Ishikawa (cell line): ENCODE results near the gene NFX1.

ENCODE experiments used
- CEBPB ChIP-seq: IDR thresholded peaks from 2 replicates; pipeline ENCODE4 v1.6.1; 2012
- CREB1 ChIP-seq: IDR thresholded peaks from 2 replicates; pipeline ENCODE4 v1.6.1; 2012; ENCODE audit warnings: low read depth
- EGR1 ChIP-seq: IDR thresholded peaks from 2 replicates; pipeline ENCODE4 v1.6.1; 2012
- EP300 ChIP-seq: IDR thresholded peaks from 2 replicates; pipeline ENCODE4 v1.6.1; 2012; ENCODE audit warnings: borderline replicate concordance
- FOXM1 ChIP-seq: IDR thresholded peaks from 2 replicates; pipeline ENCODE4 v1.6.1; 2012; ENCODE audit warnings: low read depth, borderline replicate concordance
- MAX ChIP-seq: IDR thresholded peaks from 2 replicates; pipeline ENCODE4 v1.6.1; 2012
- NFIC ChIP-seq: IDR thresholded peaks from 2 replicates; pipeline ENCODE4 v1.6.1; 2012
- RAD21 ChIP-seq: IDR thresholded peaks from 2 replicates; pipeline ENCODE4 v1.6.1; 2012; ENCODE audit warnings: low read depth
- REST ChIP-seq: IDR thresholded peaks from 2 replicates; pipeline ENCODE4 v1.6.1; 2012; ENCODE audit warnings: low read depth, mild to moderate bottlenecking
- TAF1 ChIP-seq: IDR thresholded peaks from 2 replicates; pipeline ENCODE4 v1.6.1; 2012; ENCODE audit warnings: low read depth, mild to moderate bottlenecking
- TCF12 ChIP-seq: IDR thresholded peaks from 2 replicates; pipeline ENCODE4 v1.6.1; 2012; ENCODE audit warnings: low read depth
- TEAD4 ChIP-seq: IDR thresholded peaks from 2 replicates; pipeline ENCODE4 v1.6.1; 2012
- USF1 ChIP-seq: IDR thresholded peaks from 2 replicates; pipeline ENCODE4 v1.6.1; 2012
- YY1 ChIP-seq: IDR thresholded peaks from 2 replicates; pipeline ENCODE4 v1.6.1; 2012; ENCODE audit warnings: low read depth
- ZBTB7A ChIP-seq: IDR thresholded peaks from 2 replicates; pipeline ENCODE4 v1.6.1; 2012; ENCODE audit warnings: low read depth

Gene NFX1

GRCh38 chr9:33288828-33289483, 1.4 kb upstream of the NFX1 start:
- TF ChIP-seq TCF12 (no peak), EGR1 (no peak), TEAD4 (no peak), REST (no peak), CREB1 (no peak), RAD21 (no peak), FOXM1 (no peak), TAF1 (no peak), USF1 (no peak), YY1 (no peak), MAX (no peak), CEBPB (no peak), NFIC (no peak), ZBTB7A (no peak), EP300 (no peak)

GRCh38 chr9:33289496-33289895, 820 bp upstream of the NFX1 start:
- no peak for TF ChIP-seq YY1
- TF ChIP-seq TEAD4, result no peak
- TF ChIP-seq ZBTB7A, result no peak
- TF ChIP-seq CEBPB, result no peak
- no peak for TF ChIP-seq CREB1
- no peak for TF ChIP-seq MAX
- no peak for TF ChIP-seq EGR1
- TF ChIP-seq FOXM1, result no peak
- no peak for TF ChIP-seq USF1
- TF ChIP-seq TCF12, result no peak
- TF ChIP-seq NFIC, result no peak
- TF ChIP-seq EP300, result no peak
- TF ChIP-seq REST, result no peak
- TF ChIP-seq RAD21, result no peak

- TF ChIP-seq FOXM1 (no peak), CEBPB (no peak)
Measured at GRCh38 chr9:33289936-33290246, 425 bp upstream of the NFX1 start.

GRCh38 chr9:33291031-33291397, 698 bp downstream of the NFX1 start:
- no peak for TF ChIP-seq YY1
- no peak for TF ChIP-seq TAF1
- no peak for TF ChIP-seq NFIC
- no peak for TF ChIP-seq RAD21
- no peak for TF ChIP-seq CEBPB
- no peak for TF ChIP-seq TCF12
- no peak for TF ChIP-seq REST
- TF ChIP-seq CREB1, result no peak
- no peak for TF ChIP-seq MAX
- TF ChIP-seq EP300, result no peak
- no peak for TF ChIP-seq EGR1
- no peak for TF ChIP-seq TEAD4
- no peak for TF ChIP-seq ZBTB7A
- no peak for TF ChIP-seq FOXM1
- TF ChIP-seq USF1, result no peak
